OCI-LY7 (cell line): ENCODE results near the gene ERI3.

Source experiments
- EZH2phosphoT487 ChIP-seq: fragments of 200-600 bp; sonication (generic); IDR thresholded peaks from 2 replicates; pipeline ENCODE4 v1.6.1; 2018; ENCODE audit warnings: low read depth, borderline replicate concordance, mild to moderate bottlenecking, mixed run types, antibody characterized with exemption, low read length, moderate library complexity, mixed read lengths
- TF ChIP-seq, protein P1 (sequence below): fragments of 200-600 bp; sonication (generic); conservative IDR thresholded peaks from 2 replicates; pipeline ENCODE4 v1.5.1; 2014; ENCODE audit warnings: mild to moderate bottlenecking, antibody characterized with exemption, low read length, moderate library complexity, mixed read lengths

DNA sequence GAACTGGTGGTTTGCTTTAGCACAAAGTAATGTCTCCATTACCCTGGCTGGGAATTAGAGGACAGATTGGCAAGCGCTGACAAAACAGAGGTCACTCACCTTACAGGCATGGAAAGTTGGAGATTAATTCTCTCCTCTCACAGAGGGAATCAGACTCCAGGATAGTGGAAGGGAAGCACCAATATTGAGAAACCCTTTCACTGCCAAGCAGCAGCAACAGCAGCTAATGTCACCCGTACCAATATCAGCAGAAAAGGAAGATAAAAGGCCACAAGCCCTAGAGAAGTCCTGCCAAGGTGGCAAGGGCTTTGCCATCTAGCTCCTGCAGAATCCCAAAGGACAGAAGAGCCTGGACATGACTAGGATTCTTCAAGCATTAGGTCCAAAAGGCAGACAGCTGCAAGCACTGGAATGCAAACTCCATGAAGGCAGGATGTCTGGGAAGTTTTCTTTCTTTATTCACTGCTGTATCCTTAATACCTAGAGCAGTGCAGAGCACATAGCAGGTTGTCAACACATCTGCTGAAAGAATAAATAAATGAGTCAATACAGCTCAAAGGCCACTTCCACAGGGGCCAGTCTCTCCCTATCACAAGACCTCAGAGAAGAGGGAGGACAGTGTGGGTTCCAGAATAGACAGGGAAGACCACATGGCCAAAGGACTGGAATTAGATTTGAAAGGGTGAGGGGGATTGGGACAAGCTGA, 57.2 kb downstream of the ERI3 start:
- TF ChIP-seq, protein P1, sequence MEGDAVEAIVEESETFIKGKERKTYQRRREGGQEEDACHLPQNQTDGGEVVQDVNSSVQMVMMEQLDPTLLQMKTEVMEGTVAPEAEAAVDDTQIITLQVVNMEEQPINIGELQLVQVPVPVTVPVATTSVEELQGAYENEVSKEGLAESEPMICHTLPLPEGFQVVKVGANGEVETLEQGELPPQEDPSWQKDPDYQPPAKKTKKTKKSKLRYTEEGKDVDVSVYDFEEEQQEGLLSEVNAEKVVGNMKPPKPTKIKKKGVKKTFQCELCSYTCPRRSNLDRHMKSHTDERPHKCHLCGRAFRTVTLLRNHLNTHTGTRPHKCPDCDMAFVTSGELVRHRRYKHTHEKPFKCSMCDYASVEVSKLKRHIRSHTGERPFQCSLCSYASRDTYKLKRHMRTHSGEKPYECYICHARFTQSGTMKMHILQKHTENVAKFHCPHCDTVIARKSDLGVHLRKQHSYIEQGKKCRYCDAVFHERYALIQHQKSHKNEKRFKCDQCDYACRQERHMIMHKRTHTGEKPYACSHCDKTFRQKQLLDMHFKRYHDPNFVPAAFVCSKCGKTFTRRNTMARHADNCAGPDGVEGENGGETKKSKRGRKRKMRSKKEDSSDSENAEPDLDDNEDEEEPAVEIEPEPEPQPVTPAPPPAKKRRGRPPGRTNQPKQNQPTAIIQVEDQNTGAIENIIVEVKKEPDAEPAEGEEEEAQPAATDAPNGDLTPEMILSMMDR = no peak
- TF ChIP-seq EZH2phosphoT487 = no peak
